Pancreas (tissue), 10 donors: ENCODE results near the gene RAI14. TPM values are rescaled to one million over a fixed set of nuclear protein-coding genes. Genes with fewer than 3 reads are reported as not detected.

Experiments used
- ATAC-seq, 4 donors: fragments of 200-7000 bp; cut with Tn5 transposase; one replicate each; pipeline versions ENCODE4 v1.8.0 to v1.9.1; 2020; ENCODE audit warnings: mild to moderate bottlenecking in 4 of 4, moderate library complexity in 4 of 4
- DNase-seq, 6 donors: peaks; one replicate each; pipeline ENCODE4 v3.0.0-alpha.2; 2020
- FAIRE-seq: peaks from 2 replicates; lab custom pipeline; 2012; peaks lifted over from hg19 to GRCh38; lab: Jason Lieb, UNC
- H3K27ac ChIP-seq, 4 donors: fragments of 200-600 bp; sonication (generic); 1 replicate in 3 of 4; 2 replicates in 1 of 4; pipeline versions ENCODE4 v1.5.0 to v1.8.0; 2020
- H3K27me3 ChIP-seq, 4 donors: fragments of 200-600 bp; one replicate each; pipeline ENCODE4 v1.8.0; 2021
- H3K36me3 ChIP-seq, 3 donors: fragments of 200-600 bp; sonication (generic) in 1 of 3; one replicate each; pipeline versions ENCODE4 v1.5.0 to v1.8.0; 2020 to 2021
- H3K4me1 ChIP-seq, 3 donors: fragments of 200-600 bp; one replicate each; pipeline ENCODE4 v1.8.0; 2021
- H3K4me3 ChIP-seq, 4 donors: fragments of 200-600 bp; sonication (generic) in 2 of 4; one replicate each; pipeline versions ENCODE4 v1.5.0 to v1.8.0; 2020 to 2021
- H3K9me3 ChIP-seq, 4 donors: fragments of 200-600 bp; one replicate each; pipeline ENCODE4 v1.8.0; 2021
- CTCF ChIP-seq, 4 donors: fragments of 200-600 bp; sonication (generic) in 3 of 4; IDR thresholded peaks; one replicate each; pipeline versions ENCODE4 v1.5.0 to v1.8.0; 2021; ENCODE audit warnings: antibody characterized with exemption in 4 of 4
- WGBS, 2 donors: extraction: QIAGEN DNeasy Blood & Tissue Kit; methylation state at CpG; one replicate each; pipeline ENCODE4 v1.1.7; 2013; 5-methylcytosine and 5-hydroxymethylcytosine counted together
- intact Hi-C, 3 donors: fragments of 100-400 bp; cut with DNase I; formaldehyde crosslinking; loops; one replicate each; pipeline versions ENCODE4 v1.11.1 to v1.14.2; 2022
- polyA plus RNA-seq, 2 donors: library from polyadenylated mRNA; stranded (reverse); fragments of 200-250 nt; gene quantifications; one replicate each; pipeline ENCODE4 v1.2.3, GENCODE V29; 2013
- total RNA-seq, 6 donors: library from RNA; stranded (reverse); fragmentation: NEBNext Ultra II Directional in 4 of 6; extraction: Animal tissue kit (Norgen Biotek cat#: 25700) in 4 of 6; gene quantifications; one replicate each; pipeline versions ENCODE4 v1.2.1 to v1.2.4, GENCODE V29; 2021 to 2023
- donor health status: healthy with polysubstance abuse.
- donor health status: DM: no; HTN: no; CAD: no; lungs with moderate emphysema.
- donor health status: DM: no; HTN: no; CAD: no.
- donor health status: control.
- donor health status: control.
- donor health status: Bipolar disorder and iron deficiency.
- donor health status: DM: yes; HTN: yes; CAD: no.
- donor health status: DM: no; HTN: no; CAD: no.
- donor health status: DM: no; HTN: no; CAD: no.
- donor health status: DM: yes; HTN: yes; CAD: no.

RAI14 gene
- total and polyA plus RNA-seq, 8 donors = 5.4 to 25.1 (median 14.9) TPM

- Histone ChIP-seq H3K4me3 (no peak overlapping the region), H3K9me3 (no peaks in the 10 kb centered on the region), H3K36me3 (no peaks in the 10 kb centered on the region), H3K4me1 (no peaks in the 10 kb centered on the region), H3K27me3 (no peaks in the 10 kb centered on the region), H3K27ac (no peak overlapping the region)
- WGBS, 2 donors = 67 to 72% methylated on average over 6 of the region's 6 CpGs
- FAIRE-seq (no peak), ATAC-seq (no peak), DNase-seq (no peak)
- no peak for TF ChIP-seq CTCF (IDR thresholded peaks at IDR 0.05)
- intact Hi-C loops = no loop called here
These were observed 30.1 kb upstream of the RAI14 start for GRCh38 chr5:34626036-34626435.

- intact Hi-C loops = no loop called here
- H3K36me3 ChIP-seq = no peaks in the 10 kb centered on the region
- 82 to 92% methylated on average over 5 of the region's 5 CpGs for WGBS, 2 donors
- TF ChIP-seq CTCF (IDR thresholded peaks at IDR 0.05) = no peak
- H3K4me1 ChIP-seq = no peaks in the 10 kb centered on the region
- no peak for FAIRE-seq
- H3K27me3 ChIP-seq = no peaks in the 10 kb centered on the region
- no peak for DNase-seq
- no peak overlapping the region for H3K27ac ChIP-seq
- no peak for ATAC-seq
- H3K9me3 ChIP-seq = no peaks in the 10 kb centered on the region
- H3K4me3 ChIP-seq = no peak overlapping the region
These were observed 29.4 kb upstream of the RAI14 start for GRCh38 chr5:34626751-34627150.

GRCh38 chr5:34627794-34628193 is 28.3 kb upstream of the RAI14 start:
- WGBS, 2 donors = 54 to 68% methylated on average over 1 of the region's 1 CpG
- Histone ChIP-seq H3K4me3 (no peak overlapping the region), H3K9me3 (no peaks in the 10 kb centered on the region), H3K4me1 (no peaks in the 10 kb centered on the region), H3K27ac (no peak overlapping the region), H3K27me3 (no peaks in the 10 kb centered on the region), H3K36me3 (no peaks in the 10 kb centered on the region)
- no peak for ATAC-seq
- TF ChIP-seq CTCF (IDR thresholded peaks at IDR 0.05) = no peak
- intact Hi-C loops = no loop called here
- no peak for DNase-seq
- no peak for FAIRE-seq

GRCh38 chr5:34628373-34628772 is 27.8 kb upstream of the RAI14 start:
- H3K27ac ChIP-seq = no peak overlapping the region
- no peak for DNase-seq
- no peak for FAIRE-seq
- no peaks in the 10 kb centered on the region for H3K4me1 ChIP-seq
- H3K9me3 ChIP-seq = no peaks in the 10 kb centered on the region
- 69 to 82% methylated on average over 3 of the region's 3 CpGs for whole genome bisulfite sequencing, 2 donors
- no peaks in the 10 kb centered on the region for H3K36me3 ChIP-seq
- TF ChIP-seq CTCF (IDR thresholded peaks at IDR 0.05) = no peak
- no peak for ATAC-seq
- H3K4me3 ChIP-seq = no peak overlapping the region
- H3K27me3 ChIP-seq = no peaks in the 10 kb centered on the region
- intact Hi-C loops = no loop called here

- intact Hi-C loops = no loop called here
- Histone ChIP-seq H3K36me3 (no peaks in the 10 kb centered on the region), H3K9me3 (no peaks in the 10 kb centered on the region), H3K27me3 (no peaks in the 10 kb centered on the region), H3K4me3 (no peak overlapping the region), H3K27ac (no peak overlapping the region), H3K4me1 (no peaks in the 10 kb centered on the region)
- WGBS, 2 donors = 93% methylated on average over 4 of the region's 4 CpGs
- FAIRE-seq (no peak), DNase-seq (no peak), ATAC-seq (no peak)
- no peak for TF ChIP-seq CTCF (IDR thresholded peaks at IDR 0.05)
These were observed 25.5 kb upstream of the RAI14 start for GRCh38 chr5:34630596-34630995.
